SH-SY5Y (cell line): Measurements from ENCODE around the gene PDZRN3.

Experiments
- GATA2 ChIP-seq: IDR thresholded peaks from 2 replicates; pipeline ENCODE4 v1.6.1; 2011; ENCODE audit warnings: mild to moderate bottlenecking, low read depth, low read length
- GATA3 ChIP-seq: IDR thresholded peaks from 2 replicates; pipeline ENCODE4 v1.6.1; 2011; ENCODE audit warnings: low read depth, mild to moderate bottlenecking, low read length, moderate library complexity

GRCh38 chr3:73408634-73409033 is 216.1 kb downstream of the PDZRN3 start:
- TF ChIP-seq GATA2 (no peak), GATA3 (no peak)
